GM12891 (cell line): ENCODE data around the gene LYSMD1.

Source experiments
- POLR2A ChIP-seq: IDR thresholded peaks from 2 replicates; pipeline ENCODE4 v1.6.1; 2011; ENCODE audit warnings: low read depth, low read length, control low read depth
- TAF1 ChIP-seq: IDR thresholded peaks from 2 replicates; pipeline ENCODE4 v1.6.1; 2011; ENCODE audit warnings: low read depth, low read length, control low read depth

DNA sequence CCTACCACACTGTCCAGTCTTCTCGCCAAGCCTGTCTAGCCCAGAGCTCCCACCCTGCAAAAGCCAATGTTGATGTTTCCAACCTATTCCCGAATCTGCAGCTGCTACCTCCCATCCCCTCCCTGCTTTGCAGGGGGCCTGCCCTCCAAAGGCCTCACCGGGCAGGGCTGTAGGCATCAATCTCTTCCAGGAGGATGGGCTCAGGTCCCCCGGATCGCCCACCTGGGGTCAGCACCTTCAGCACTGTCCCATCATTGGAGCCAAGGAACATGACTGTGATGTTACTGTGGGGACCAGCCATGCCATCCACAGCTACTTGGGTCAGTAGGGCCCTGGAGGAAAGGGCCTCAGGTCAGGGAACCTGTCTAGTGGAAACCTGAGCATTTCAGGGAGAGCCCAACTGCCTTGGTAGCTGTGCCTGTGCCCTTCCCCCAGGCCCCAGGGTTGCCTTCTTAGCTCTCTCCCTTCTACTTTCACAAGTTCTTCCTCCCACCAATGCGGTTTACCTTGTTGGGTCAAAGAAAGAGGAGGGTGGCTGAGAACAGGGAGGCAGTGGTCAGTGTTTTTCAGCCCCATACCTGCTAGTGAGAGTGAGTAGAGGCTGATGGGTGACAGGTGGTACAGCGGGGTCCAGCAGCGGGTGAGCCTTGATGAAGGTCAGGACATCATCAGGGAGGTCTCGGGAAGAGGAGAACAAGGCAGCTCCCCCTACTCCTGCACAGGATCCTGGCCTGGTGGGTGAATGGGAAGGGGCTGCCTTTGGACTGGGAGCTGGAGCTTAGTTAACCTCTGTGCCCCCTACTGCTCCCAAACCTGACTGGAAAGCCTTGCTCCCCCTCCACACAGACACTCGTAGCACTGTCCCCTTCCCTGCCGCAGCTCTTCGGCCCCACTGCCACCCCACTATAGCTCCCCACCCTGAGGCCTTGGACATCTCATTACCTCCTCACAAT lies 30.0 kb downstream of the LYSMD1 start:
- TF ChIP-seq TAF1 (no peak), POLR2A (no peak)
